Fibroblast of lung (primary cell): Measurements from ENCODE around the gene NUDT8. TPM values are rescaled to one million over a fixed set of nuclear protein-coding genes. Genes with fewer than 3 reads are reported as not detected.

ENCODE experiments used
- DNase-seq, 2 donors: peaks; one replicate each; pipeline versions ENCODE4 v3.0.0 to v3.0.0-alpha.2; 2010; ENCODE audit warnings: low read depth in 2 of 2
- H2AFZ ChIP-seq: 2 replicates; pipeline ENCODE4 v1.5.1; 2012; ENCODE audit warnings: low read length, control low read depth, inconsistent platforms
- H3K27ac ChIP-seq: 2 replicates; pipeline ENCODE4 v1.5.1; 2011; ENCODE audit warnings: low read length, control low read depth; ENCODE audit not compliant: insufficient read depth
- H3K27me3 ChIP-seq: 2 replicates; pipeline ENCODE4 v1.5.1; 2011; ENCODE audit warnings: mild to moderate bottlenecking, low read length; ENCODE audit not compliant: control insufficient read depth, insufficient read depth
- H3K36me3 ChIP-seq: 2 replicates; pipeline ENCODE4 v1.5.1; 2011; ENCODE audit warnings: low read length; ENCODE audit not compliant: control insufficient read depth, insufficient read depth
- H3K4me1 ChIP-seq: 2 replicates; pipeline ENCODE4 v1.5.1; 2011; ENCODE audit warnings: low read length; ENCODE audit not compliant: control insufficient read depth, insufficient read depth; ENCODE audit errors: extremely low read depth
- H3K4me2 ChIP-seq: 2 replicates; pipeline ENCODE4 v1.5.1; 2011; ENCODE audit warnings: low read length, control low read depth; ENCODE audit not compliant: insufficient read depth; ENCODE audit errors: extremely low read depth
- H3K4me3 ChIP-seq, 4 experiments: fragments of 200-600 bp in 1 of 4; sonication (generic) in 1 of 4; replicated peaks in 1 of 4; 2 replicates each; pipeline ENCODE4 v1.5.1; 2011 to 2016; ENCODE audit warnings: low read length in 4 of 4, low read depth in 3 of 4, mild to moderate bottlenecking in 3 of 4, control low read depth in 2 of 4, inconsistent platforms in 1 of 4, mixed read lengths in 1 of 4; ENCODE audit not compliant: insufficient read depth in 1 of 4; ENCODE audit errors: control extremely low read depth in 1 of 4
- H3K79me2 ChIP-seq: 2 replicates; pipeline ENCODE4 v1.5.1; 2012; ENCODE audit warnings: mild to moderate bottlenecking, low read length, inconsistent platforms; ENCODE audit not compliant: control insufficient read depth, insufficient read depth
- H3K9ac ChIP-seq: 2 replicates; pipeline ENCODE4 v1.5.1; 2011; ENCODE audit warnings: mild to moderate bottlenecking, low read length, control low read depth; ENCODE audit not compliant: insufficient read depth
- H3K9me3 ChIP-seq: 2 replicates; pipeline ENCODE4 v1.5.1; 2012; ENCODE audit warnings: low read depth, low read length; ENCODE audit not compliant: control insufficient read depth, insufficient read depth
- H4K20me1 ChIP-seq: 2 replicates; pipeline ENCODE4 v1.5.1; 2011; ENCODE audit warnings: low read length; ENCODE audit not compliant: control insufficient read depth, insufficient read depth; ENCODE audit errors: extremely low read depth
- CTCF ChIP-seq, 2 donors: IDR thresholded peaks in 1 of 2; conservative IDR thresholded peaks in 1 of 2; 1 replicate in 1 of 2; 2 replicates in 1 of 2; pipeline ENCODE4 v1.5.1; 2011 to 2012; ENCODE audit warnings: low read length in 2 of 2, control low read depth in 1 of 2, inconsistent platforms in 1 of 2, low read depth in 1 of 2, mild to moderate bottlenecking in 1 of 2
- EZH2 ChIP-seq: IDR thresholded peaks from 2 replicates; pipeline ENCODE4 v1.5.1; 2012; ENCODE audit warnings: low read length, control low read depth, mild to moderate bottlenecking; ENCODE audit errors: missing control alignments
- polyA plus RNA-seq, 2 donors: library from polyadenylated mRNA; depleted of rRNA in 1 of 2; stranded (reverse) in 1 of 2; unstranded in 1 of 2; fragments of >200 nt; gene quantifications; 2 replicates each; pipeline ENCODE4 v1.2.1, GENCODE V29; 2011 to 2012; ENCODE audit warnings: missing spikeins in 1 of 2
- total RNA-seq: library from RNA; depleted of rRNA; stranded (reverse); fragments of >200 nt; gene quantifications from 2 replicates; pipeline ENCODE4 v1.2.1, GENCODE V29; 2014

The NUDT8 gene
- total and polyA plus RNA-seq, 2 donors (not counting 1 experiment from before 2014, with no cell fraction given) = 0.90 to 5.0 TPM

GRCh38 chr11:67586568-67587250, 43.0 kb downstream of the NUDT8 start:
- no peak overlapping the region for H3K9ac ChIP-seq

GRCh38 chr11:67585911-67586310, 43.8 kb downstream of the NUDT8 start:
- H3K4me3 ChIP-seq = no peak overlapping the region
- H3K27me3 ChIP-seq = peaks cover 3% of the 10 kb centered on the region
- peaks cover 8% of the 10 kb centered on the region for H3K36me3 ChIP-seq
- no peak overlapping the region for H3K9ac ChIP-seq
- peaks cover 18% of the 10 kb centered on the region for H3K79me2 ChIP-seq
- H3K4me2 ChIP-seq = no peak overlapping the region
- H4K20me1 ChIP-seq = no peaks in the 10 kb centered on the region
- H2AFZ ChIP-seq = no peak overlapping the region
- TF ChIP-seq CTCF (conservative IDR thresholded peaks at IDR 0.05 in 1 of 2, IDR thresholded peaks at IDR 0.05 in 1 of 2; ENCODE audit: low read depth in 1 of 2, low read length in 2 of 2) (no peak), EZH2 (no peak)
- no peak for DNase-seq
- H3K4me1 ChIP-seq = peaks cover 5% of the 10 kb centered on the region
- H3K9me3 ChIP-seq = no peaks in the 10 kb centered on the region
- no peak overlapping the region for H3K27ac ChIP-seq

More at GRCh38 chr11:67586568-67587250, 43.0 kb downstream of the NUDT8 start:
- Histone ChIP-seq H2AFZ (no peak overlapping the region), H3K4me3 (no peak overlapping the region), H3K36me3 (peaks cover 8% of the 10 kb centered on the region), H3K27me3 (peaks cover under 1% of the 10 kb centered on the region), H3K9me3 (no peaks in the 10 kb centered on the region), H3K79me2 (peaks cover 18% of the 10 kb centered on the region), H3K4me2 (no peak overlapping the region), H4K20me1 (no peaks in the 10 kb centered on the region), H3K4me1 (peaks cover 5% of the 10 kb centered on the region), H3K27ac (no peak overlapping the region)
- no peak for DNase-seq
- no peak for TF ChIP-seq CTCF (conservative IDR thresholded peaks at IDR 0.05 in 1 of 2, IDR thresholded peaks at IDR 0.05 in 1 of 2; ENCODE audit: low read depth in 1 of 2, low read length in 2 of 2)
- no peak for TF ChIP-seq EZH2

GRCh38 chr11:67584881-67585873, 44.6 kb downstream of the NUDT8 start:
- Histone ChIP-seq H3K27me3 (peaks cover 3% of the 10 kb centered on the region), H3K27ac (peak overlapping the region; percentile 82), H3K4me1 (peaks cover 5% of the 10 kb centered on the region), H3K79me2 (peaks cover 18% of the 10 kb centered on the region), H3K4me3 (peak overlapping the region; percentile 67 to 83 (median 82)), H3K36me3 (peaks cover 8% of the 10 kb centered on the region), H3K4me2 (peak overlapping the region; percentile 83), H3K9ac (peak overlapping the region; percentile 91), H3K9me3 (no peaks in the 10 kb centered on the region), H4K20me1 (no peaks in the 10 kb centered on the region), H2AFZ (no peak overlapping the region)
- TF ChIP-seq CTCF (conservative IDR thresholded peaks at IDR 0.05 in 1 of 2, IDR thresholded peaks at IDR 0.05 in 1 of 2; ENCODE audit: low read depth in 1 of 2, low read length in 2 of 2) = no peak
- TF ChIP-seq EZH2 = no peak
- no peak for DNase-seq
